Right lobe of liver (tissue), 6 donors: ENCODE results near the gene PTPRR. TPM values are rescaled to one million over a fixed set of nuclear protein-coding genes. Genes with fewer than 3 reads are reported as not detected.

Experiments used
- ATAC-seq, 4 donors: fragments of 200-7000 bp; cut with Tn5 transposase; one replicate each; pipeline ENCODE4 v1.9.1; 2020; ENCODE audit warnings: mild to moderate bottlenecking in 4 of 4, moderate library complexity in 4 of 4
- DNase-seq, 3 donors: peaks; one replicate each; pipeline ENCODE4 v3.0.0-alpha.2; 2020
- H3K27ac ChIP-seq, 3 donors: fragments of 200-600 bp; one replicate each; pipeline ENCODE4 v1.8.0; 2022
- H3K27me3 ChIP-seq, 2 donors: fragments of 200-600 bp; one replicate each; pipeline ENCODE4 v1.8.0; 2022
- H3K36me3 ChIP-seq, 4 donors: fragments of 200-600 bp; sonication (generic) in 1 of 4; one replicate each; pipeline versions ENCODE4 v1.5.1 to v1.8.0; 2017 to 2022; ENCODE audit warnings: control low read depth in 1 of 4
- H3K4me1 ChIP-seq, 4 donors: fragments of 200-600 bp; sonication (generic) in 1 of 4; one replicate each; pipeline versions ENCODE4 v1.5.1 to v1.8.0; 2017 to 2022; ENCODE audit warnings: control low read depth in 1 of 4
- H3K4me3 ChIP-seq, 3 donors: fragments of 200-600 bp; one replicate each; pipeline ENCODE4 v1.8.0; 2022
- H3K9me3 ChIP-seq, 4 donors: fragments of 200-600 bp; sonication (generic) in 1 of 4; one replicate each; pipeline versions ENCODE4 v1.5.1 to v1.8.0; 2017 to 2022; ENCODE audit warnings: control low read depth in 1 of 4
- POLR2A ChIP-seq: fragments of 450-650 bp; IDR thresholded peaks from one replicate; pipeline ENCODE4 v1.6.1; 2017; ENCODE audit warnings: antibody characterized with exemption, mild to moderate bottlenecking
- WGBS: methylation state at CpG from one replicate; pipeline ENCODE4 v1.1.6; 2018; ENCODE audit warnings: low coverage, low lambda C conversion rate; ENCODE audit not compliant: insufficient coverage; ENCODE audit errors: missing lambda C conversion rate; 5-methylcytosine and 5-hydroxymethylcytosine counted together
- intact Hi-C, 2 donors: fragments of 100-400 bp; cut with DNase I; formaldehyde crosslinking; loops; one replicate each; pipeline versions ENCODE4 v1.11.2 to v1.14.1; 2022
- total RNA-seq, 6 experiments: library from RNA; depleted of rRNA in 2 of 6; stranded (reverse); fragments of >200 nt in 2 of 6; fragmentation: NEBNext Ultra II Directional in 3 of 6; extraction: Animal tissue kit (Norgen Biotek cat#: 25700) in 3 of 6; gene quantifications; one replicate each; pipeline versions ENCODE4 v1.1.0 to v1.2.4, GENCODE V29; 2016 to 2023
- TF ChIP-seq, protein P1 (sequence below), 4 donors: fragments of 200-600 bp in 3 of 4; fragments of 450-650 bp in 1 of 4; IDR thresholded peaks; one replicate each; pipeline versions ENCODE4 v1.5.1 to v1.8.0; 2016 to 2022; ENCODE audit warnings: antibody characterized with exemption in 4 of 4, mild to moderate bottlenecking in 2 of 4
- donor health status: DM: no; HTN: yes; CAD: no.
- donor health status: DM: no; HTN: no; CAD: no.
- donor health status: DM: no; HTN: no; CAD: no.
- donor health status: DM: no; HTN: yes; CAD: no.
- donor health status: DM: no; HTN: yes; CAD: no.

Gene PTPRR
- total RNA-seq, 6 experiments from 2014 or later, result 0.12 TPM; not detected in 5

- no peak for DNase-seq
- no peaks in the 10 kb centered on the region for H3K9me3 ChIP-seq
- ATAC-seq, result no peak
- intact Hi-C loops, result no loop called here
- 60% methylated on average over 4 of the region's 4 CpGs for whole genome bisulfite sequencing
- no peaks in the 10 kb centered on the region for H3K36me3 ChIP-seq
- no peak overlapping the region for H3K27ac ChIP-seq
- no peaks in the 10 kb centered on the region for H3K4me1 ChIP-seq
- H3K4me3 ChIP-seq, result no peak overlapping the region
- no peaks in the 10 kb centered on the region for H3K27me3 ChIP-seq
- TF ChIP-seq POLR2A, result no peak
- TF ChIP-seq, protein P1, sequence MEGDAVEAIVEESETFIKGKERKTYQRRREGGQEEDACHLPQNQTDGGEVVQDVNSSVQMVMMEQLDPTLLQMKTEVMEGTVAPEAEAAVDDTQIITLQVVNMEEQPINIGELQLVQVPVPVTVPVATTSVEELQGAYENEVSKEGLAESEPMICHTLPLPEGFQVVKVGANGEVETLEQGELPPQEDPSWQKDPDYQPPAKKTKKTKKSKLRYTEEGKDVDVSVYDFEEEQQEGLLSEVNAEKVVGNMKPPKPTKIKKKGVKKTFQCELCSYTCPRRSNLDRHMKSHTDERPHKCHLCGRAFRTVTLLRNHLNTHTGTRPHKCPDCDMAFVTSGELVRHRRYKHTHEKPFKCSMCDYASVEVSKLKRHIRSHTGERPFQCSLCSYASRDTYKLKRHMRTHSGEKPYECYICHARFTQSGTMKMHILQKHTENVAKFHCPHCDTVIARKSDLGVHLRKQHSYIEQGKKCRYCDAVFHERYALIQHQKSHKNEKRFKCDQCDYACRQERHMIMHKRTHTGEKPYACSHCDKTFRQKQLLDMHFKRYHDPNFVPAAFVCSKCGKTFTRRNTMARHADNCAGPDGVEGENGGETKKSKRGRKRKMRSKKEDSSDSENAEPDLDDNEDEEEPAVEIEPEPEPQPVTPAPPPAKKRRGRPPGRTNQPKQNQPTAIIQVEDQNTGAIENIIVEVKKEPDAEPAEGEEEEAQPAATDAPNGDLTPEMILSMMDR (IDR thresholded peaks at IDR 0.05), result no peak
Measured at GRCh38 chr12:70830221-70831061, 90.1 kb downstream of the PTPRR start.

DNA sequence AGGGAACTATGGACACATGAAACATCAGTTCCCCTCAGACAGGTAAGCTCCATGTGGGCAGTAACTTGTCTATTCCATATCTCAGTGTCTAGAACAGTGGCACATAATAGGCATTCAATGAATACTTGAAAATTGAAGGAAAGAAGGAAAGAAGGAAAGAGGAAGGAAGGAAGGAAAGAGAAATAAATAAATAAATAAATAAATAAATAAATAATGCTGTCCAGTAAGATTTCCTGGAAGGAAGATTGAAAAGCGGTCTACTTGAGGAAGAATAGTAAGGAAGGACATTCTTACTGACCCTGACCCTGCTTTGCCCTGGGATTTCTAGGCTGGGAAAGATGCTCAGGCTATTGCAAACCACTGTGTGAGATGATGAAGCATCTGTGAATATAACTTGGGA, 91.5 kb downstream of the PTPRR start:
- Histone ChIP-seq H3K9me3 (no peaks in the 10 kb centered on the region), H3K27me3 (no peaks in the 10 kb centered on the region), H3K36me3 (no peaks in the 10 kb centered on the region), H3K27ac (no peak overlapping the region), H3K4me3 (no peak overlapping the region), H3K4me1 (no peaks in the 10 kb centered on the region)
- ATAC-seq (no peak), DNase-seq (no peak)
- no peak for TF ChIP-seq POLR2A
- TF ChIP-seq, protein P1 (IDR thresholded peaks at IDR 0.05), result no peak
- 83% methylated on average over 1 of the region's 1 CpG for WGBS
- intact Hi-C loops, result no loop called here

- TF ChIP-seq, protein P1 (IDR thresholded peaks at IDR 0.05), result no peak
- TF ChIP-seq POLR2A, result no peak
- no peaks in the 10 kb centered on the region for H3K9me3 ChIP-seq
- ATAC-seq (no peak), DNase-seq (no peak)
- H3K27ac ChIP-seq, result no peak overlapping the region
- no peaks in the 10 kb centered on the region for H3K36me3 ChIP-seq
- H3K4me3 ChIP-seq, result no peak overlapping the region
- intact Hi-C loops, result no loop called here
- H3K27me3 ChIP-seq, result no peaks in the 10 kb centered on the region
- WGBS, result 66% methylated on average over 2 of the region's 2 CpGs
- H3K4me1 ChIP-seq, result no peaks in the 10 kb centered on the region
Measured at GRCh38 chr12:70828351-70828750, 92.2 kb downstream of the PTPRR start.

DNA sequence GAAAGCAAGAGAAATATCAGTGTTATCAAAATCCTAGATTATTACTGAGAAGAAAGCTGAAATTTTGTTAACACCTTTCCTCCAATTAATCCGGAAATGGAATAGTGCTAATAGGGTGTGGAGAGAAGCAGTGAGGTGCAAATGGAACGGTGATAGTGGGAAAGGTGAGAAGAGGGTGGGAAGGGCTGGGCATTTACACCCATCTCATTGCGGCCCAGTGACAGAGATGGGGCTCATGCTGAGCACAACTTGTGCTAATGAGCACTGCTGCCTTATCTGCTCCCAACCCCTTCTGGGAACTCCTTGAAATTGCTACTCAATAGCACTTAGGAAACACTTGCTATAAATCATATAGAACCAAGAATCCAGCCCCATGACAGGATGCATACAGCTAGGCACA, 94.4 kb downstream of the PTPRR start:
- 54% methylated on average over 2 of the region's 3 CpGs for WGBS
- ATAC-seq (no peak), DNase-seq (no peak)
- intact Hi-C loops, result no loop called here
- no peak overlapping the region for H3K4me3 ChIP-seq
- TF ChIP-seq, protein P1 (IDR thresholded peaks at IDR 0.05), result no peak
- TF ChIP-seq POLR2A, result no peak
- H3K36me3 ChIP-seq, result no peaks in the 10 kb centered on the region
- no peaks in the 10 kb centered on the region for H3K4me1 ChIP-seq
- H3K27me3 ChIP-seq, result no peaks in the 10 kb centered on the region
- H3K27ac ChIP-seq, result no peak overlapping the region
- H3K9me3 ChIP-seq, result no peaks in the 10 kb centered on the region
